ENCODE measurements around the gene PALM. TPM values are rescaled to one million over a fixed set of nuclear protein-coding genes. Genes with fewer than 3 reads are reported as not detected.
"Not testable (repeated sequence)": the region's sequence is repeated elsewhere in the genome, so short reads cannot be mapped to it uniquely, and the experiment has no call there.

PALM gene
- total RNA-seq, 1 experiment from 2014 or later = not detected

DNA sequence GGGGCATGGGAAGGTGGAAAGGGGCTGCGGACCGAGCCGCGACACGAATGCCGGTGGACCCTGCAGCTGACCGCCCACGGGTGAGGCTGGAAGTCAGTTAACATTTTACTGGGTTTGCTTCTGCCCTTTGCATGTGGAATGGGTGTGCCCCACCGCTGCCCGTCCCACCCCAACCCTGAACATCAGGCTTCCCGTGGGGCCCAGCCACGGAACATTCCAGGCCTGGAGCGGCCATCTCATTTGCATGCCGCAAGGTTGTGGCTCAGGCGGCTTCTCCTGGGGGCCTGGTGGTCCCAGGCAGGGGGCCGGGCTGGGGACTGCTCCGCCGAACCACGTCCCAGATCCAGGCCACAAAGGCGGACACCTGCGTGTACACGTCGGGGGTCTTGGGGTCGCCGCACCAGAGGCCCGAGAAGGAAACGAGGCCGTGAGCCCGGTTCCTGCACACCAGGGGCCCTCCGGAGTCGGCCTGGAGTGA lies 23.2 kb upstream of the PALM start:
- Histone ChIP-seq H3K9me3 (replicated peaks) (0 out of 2 replicates have a peak, but pooled peaks cover 2% of the 10 kb centered on the region), H3K27ac (no peak overlapping the region), H3K4me3 (no peak overlapping the region), H3K36me3 (peaks cover 18% of the 10 kb centered on the region), H3K4me1 (replicated peaks) (peaks cover 3% of the 10 kb centered on the region), H3K27me3 (replicated peaks) (no peaks in the 10 kb centered on the region)
- DNase-seq (ENCODE audit: low read depth in 1 of 2, low spot score in 2 of 2) = no peak

DNA sequence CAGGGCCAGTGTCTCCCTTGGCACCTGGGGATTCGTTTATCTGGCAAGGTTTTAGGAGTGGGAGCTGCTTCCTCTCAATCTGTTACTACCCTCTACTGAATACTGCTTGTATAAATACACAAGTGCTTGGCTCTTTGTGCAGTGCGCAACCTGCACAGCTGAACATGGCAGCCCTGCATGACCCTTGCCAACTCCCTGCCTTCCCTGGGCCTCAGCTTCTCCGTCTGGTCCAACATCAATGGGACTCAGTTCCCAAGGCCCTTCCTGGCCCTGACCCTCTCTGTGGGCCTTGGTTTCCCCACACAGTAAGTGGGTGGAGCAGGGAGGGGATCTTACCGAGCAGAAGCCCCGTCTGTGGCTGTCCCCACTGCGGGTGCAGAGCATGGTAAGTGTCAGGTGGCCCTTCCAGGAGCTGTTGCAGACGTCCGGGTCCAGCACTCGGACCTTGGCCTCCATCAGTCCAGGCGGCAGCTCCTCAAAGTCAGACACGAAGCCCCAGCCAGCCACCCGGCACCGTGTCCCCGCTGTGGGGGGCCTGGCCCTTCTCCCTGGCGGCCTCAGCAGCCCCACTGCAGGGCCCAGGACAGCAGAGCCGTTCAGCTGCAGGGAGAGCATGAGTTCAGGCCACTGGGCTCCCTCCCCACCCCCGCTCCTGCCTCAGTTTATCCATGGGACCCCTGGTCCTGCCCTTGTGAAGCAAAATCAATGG lies 22.0 kb upstream of the PALM start:
- no peak for DNase-seq (ENCODE audit: low read depth in 1 of 2, low spot score in 2 of 2)
- Histone ChIP-seq H3K4me1 (replicated peaks) (no peaks in the 10 kb centered on the region), H3K27me3 (replicated peaks) (no peaks in the 10 kb centered on the region), H3K9me3 (replicated peaks) (no peaks in the 10 kb centered on the region), H3K36me3 (peaks cover 11% of the 10 kb centered on the region), H3K4me3 (no peak overlapping the region), H3K27ac (no peak overlapping the region)

DNA sequence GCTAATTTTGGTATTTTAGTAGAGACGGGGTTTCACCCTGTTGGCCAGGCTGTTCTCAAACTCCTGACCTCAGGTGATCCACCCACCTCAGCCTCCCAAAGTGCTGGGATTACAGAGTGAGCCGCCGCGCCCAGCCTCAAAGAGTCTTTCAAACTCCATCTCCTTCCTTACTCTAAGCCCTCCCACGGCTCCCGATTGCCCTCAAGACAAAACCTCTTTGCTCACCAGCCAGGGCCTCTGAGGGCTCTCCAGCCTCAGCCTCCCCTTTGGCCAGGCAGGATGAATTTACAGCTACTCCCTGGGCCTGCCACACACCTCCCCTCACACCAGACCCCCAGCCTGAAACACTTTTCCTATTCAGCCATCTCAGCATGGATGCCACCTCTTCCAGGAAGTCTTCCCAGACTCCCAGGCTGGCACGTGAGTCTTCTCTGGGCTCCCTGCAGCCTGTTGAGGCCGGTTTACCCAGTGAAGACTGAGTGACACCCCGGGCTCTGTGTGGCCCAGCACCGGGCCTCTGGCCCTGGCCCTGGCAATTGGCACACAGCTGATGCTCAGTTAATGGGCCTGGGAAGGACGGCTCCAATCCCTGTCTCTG lies 21.1 kb upstream of the PALM start:
- DNase-seq (ENCODE audit: low read depth in 1 of 2, low spot score in 2 of 2) = no peak
- no peaks in the 10 kb centered on the region for H3K9me3 ChIP-seq (replicated peaks)
- H3K27me3 ChIP-seq (replicated peaks) = no peaks in the 10 kb centered on the region
- H3K4me1 ChIP-seq (replicated peaks) = no peaks in the 10 kb centered on the region
- no peak overlapping the region for H3K27ac ChIP-seq
- no peak overlapping the region for H3K4me3 ChIP-seq
- peaks cover 6% of the 10 kb centered on the region for H3K36me3 ChIP-seq

DNA sequence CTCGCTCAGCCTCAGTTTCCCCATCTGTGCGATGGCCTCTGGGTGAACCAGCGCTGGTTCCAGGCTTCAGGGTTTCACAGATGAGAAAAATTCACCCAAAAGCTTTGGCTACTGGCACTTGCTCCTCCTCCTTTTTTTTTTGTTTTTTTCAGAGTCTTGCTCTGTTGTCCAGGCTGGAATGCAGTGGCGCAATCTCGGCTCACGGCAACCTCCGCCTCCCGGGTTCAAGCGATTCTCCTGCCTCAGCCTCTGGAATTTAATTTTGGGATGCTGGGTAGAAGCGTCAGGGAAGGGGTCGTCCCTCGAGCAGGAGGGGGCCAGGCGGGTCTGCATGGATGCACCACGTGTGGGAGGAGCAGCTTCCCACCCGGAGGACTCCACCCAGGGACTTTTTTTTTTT lies 20.5 kb upstream of the PALM start:
- no peak for DNase-seq (ENCODE audit: low read depth in 1 of 2, low spot score in 2 of 2)
- peaks cover under 1% of the 10 kb centered on the region; the same call in 1 of the 2 replicates for H3K36me3 ChIP-seq
- no peak overlapping the region for H3K27ac ChIP-seq
- no peaks in the 10 kb centered on the region for H3K27me3 ChIP-seq (replicated peaks)
- H3K4me1 ChIP-seq (replicated peaks) = no peaks in the 10 kb centered on the region
- no peak overlapping the region for H3K4me3 ChIP-seq
- H3K9me3 ChIP-seq (replicated peaks) = no peaks in the 10 kb centered on the region

DNA sequence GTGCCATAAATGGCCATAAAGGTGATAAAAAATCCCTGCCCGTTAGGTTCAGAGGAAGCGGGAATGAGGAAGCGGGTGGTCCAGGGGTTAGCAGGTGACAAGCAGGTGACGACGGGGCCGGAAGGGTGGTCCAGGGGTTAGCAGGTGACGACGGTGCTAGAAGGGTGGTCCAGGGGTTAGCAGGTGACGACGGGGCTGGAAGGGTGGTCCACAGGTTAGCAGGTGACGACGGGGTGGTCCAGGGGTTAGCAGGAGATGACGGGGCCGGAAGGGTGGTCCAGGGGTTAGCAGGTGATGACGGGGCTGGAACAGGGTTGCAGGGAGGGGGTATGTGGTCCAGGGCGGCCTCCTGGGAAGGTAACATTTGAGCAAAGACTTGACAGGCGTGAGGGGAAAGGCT lies 19.7 kb upstream of the PALM start:
- Histone ChIP-seq H3K27me3 (replicated peaks) (no peaks in the 10 kb centered on the region), H3K36me3 (no peaks in the 10 kb centered on the region), H3K27ac (no peak overlapping the region), H3K9me3 (replicated peaks) (no peaks in the 10 kb centered on the region), H3K4me1 (replicated peaks) (no peaks in the 10 kb centered on the region), H3K4me3 (no peak overlapping the region)
- DNase-seq (ENCODE audit: low read depth in 1 of 2, low spot score in 2 of 2) = no peak

DNA sequence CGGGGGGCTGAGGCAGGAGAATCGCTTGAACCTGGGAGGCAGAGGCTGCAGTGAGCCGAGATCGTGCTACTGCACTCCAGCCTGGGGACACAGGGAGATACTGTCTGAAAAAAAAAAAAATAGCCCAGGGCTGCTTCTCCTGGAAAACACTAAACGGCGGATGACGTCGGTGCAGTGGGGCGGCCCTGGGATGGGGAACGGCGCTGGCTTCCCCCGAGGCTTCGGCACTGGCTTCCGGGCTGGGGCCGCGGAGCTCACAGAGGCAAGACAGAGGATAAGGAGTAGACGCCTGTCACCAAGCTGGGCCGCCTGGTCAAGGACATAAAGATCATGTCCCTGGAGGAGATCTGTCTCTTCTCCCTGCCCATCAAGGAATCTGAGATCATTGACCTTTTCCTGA lies 18.5 kb upstream of the PALM start:
- no peaks in the 10 kb centered on the region for H3K4me1 ChIP-seq (replicated peaks)
- no peak overlapping the region for H3K4me3 ChIP-seq
- peaks cover 8% of the 10 kb centered on the region; the same call in 1 of the 2 replicates for H3K27me3 ChIP-seq (replicated peaks)
- no peak overlapping the region for H3K27ac ChIP-seq
- DNase-seq (ENCODE audit: low read depth in 1 of 2, low spot score in 2 of 2) = no peak
- H3K36me3 ChIP-seq = no peaks in the 10 kb centered on the region
- H3K9me3 ChIP-seq (replicated peaks) = no peaks in the 10 kb centered on the region

DNA sequence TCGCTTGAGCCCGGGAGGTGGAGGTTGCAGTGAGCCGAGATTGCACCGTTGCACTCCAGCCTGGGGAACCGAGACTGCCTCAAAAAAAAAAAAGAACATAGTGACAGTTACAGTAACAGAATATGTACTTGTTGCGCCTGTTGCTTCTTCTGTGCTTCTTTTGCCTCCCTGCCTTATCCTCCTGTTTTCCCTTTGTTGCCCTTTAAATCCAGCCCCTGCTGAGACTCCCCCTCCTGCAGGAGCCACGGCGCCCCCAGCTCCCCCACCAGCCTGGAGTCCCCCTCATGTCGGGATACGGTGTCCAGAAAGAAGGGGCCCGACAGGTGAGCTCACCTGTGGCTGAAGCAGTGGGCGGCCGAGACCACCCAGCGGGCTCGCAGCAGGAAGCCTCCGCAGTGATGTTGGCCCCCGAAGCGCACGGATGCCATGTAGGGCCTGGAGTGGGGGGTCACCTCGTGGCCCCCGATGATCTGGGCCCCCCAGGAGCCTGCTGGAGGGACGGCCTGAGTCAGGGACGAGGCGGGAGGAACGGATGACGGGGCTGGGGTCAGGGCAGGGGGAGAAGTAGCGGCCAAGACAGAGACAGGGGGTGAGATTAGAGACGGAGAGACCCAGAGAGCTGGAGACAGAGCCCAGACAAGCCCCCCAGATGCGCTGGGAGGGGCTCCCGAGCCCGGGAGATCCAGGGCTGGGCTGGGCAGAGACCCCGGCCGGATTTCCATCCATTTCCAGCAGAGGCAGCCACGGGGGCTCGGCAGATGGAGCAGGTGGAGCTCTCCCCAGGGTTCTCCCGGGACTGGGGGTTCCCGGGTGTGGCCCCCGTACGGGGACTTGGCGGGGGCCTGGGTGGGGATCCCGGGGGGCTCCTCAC lies 14.0 kb upstream of the PALM start:
- Histone ChIP-seq H3K27ac (no peak overlapping the region), H3K27me3 (replicated peaks) (peaks cover 14% of the 10 kb centered on the region), H3K4me3 (no peak overlapping the region), H3K4me1 (replicated peaks) (no peaks in the 10 kb centered on the region), H3K9me3 (replicated peaks) (no peaks in the 10 kb centered on the region), H3K36me3 (no peaks in the 10 kb centered on the region)
- no peak for DNase-seq (ENCODE audit: low read depth in 1 of 2, low spot score in 2 of 2)

DNA sequence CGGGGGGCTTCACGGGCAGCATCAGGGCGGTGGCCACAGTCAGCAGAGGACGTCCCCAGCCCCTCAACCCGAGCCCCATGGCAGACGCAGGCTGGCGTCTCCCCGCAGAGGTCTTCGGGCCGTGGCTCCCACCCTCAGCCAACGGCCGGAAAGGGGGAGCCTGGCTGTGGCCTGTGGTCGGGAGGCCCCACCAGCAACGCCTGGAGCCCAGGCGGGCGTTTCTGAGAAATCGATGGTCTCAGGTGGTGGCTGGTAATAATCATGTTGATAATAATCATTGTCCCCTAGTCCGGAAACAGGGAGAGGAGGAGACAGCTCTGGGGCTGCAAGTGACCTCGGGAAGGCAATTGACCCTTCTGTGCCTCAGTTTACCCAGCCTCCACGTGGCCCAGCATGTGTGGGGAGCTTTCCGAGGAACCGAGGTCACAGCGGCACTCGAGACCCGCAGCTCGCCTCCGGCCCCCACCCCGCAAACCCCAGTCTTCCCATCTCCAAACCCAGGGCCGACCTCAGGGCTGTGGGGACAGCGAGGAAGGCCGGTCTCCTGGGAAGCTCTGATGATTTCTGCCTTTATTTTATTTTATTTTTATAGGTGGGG lies 13.3 kb upstream of the PALM start, which contains the start of gene PRSS57:
PRSS57 (minus strand) TSS at position 101 of the 598 bp plus-strand sequence; CDS start at position 79, 22 bp downstream.
- H3K36me3 ChIP-seq = no peaks in the 10 kb centered on the region
- no peaks in the 10 kb centered on the region for H3K4me1 ChIP-seq (replicated peaks)
- H3K4me3 ChIP-seq = no peak within 1 kb of the TSS
- peaks cover 14% of the 10 kb centered on the region for H3K27me3 ChIP-seq (replicated peaks)
- no peaks in the 10 kb centered on the region for H3K9me3 ChIP-seq (replicated peaks)
- no peak for DNase-seq (ENCODE audit: low read depth in 1 of 2, low spot score in 2 of 2)
- H3K27ac ChIP-seq = no peak within 1 kb of the TSS

DNA sequence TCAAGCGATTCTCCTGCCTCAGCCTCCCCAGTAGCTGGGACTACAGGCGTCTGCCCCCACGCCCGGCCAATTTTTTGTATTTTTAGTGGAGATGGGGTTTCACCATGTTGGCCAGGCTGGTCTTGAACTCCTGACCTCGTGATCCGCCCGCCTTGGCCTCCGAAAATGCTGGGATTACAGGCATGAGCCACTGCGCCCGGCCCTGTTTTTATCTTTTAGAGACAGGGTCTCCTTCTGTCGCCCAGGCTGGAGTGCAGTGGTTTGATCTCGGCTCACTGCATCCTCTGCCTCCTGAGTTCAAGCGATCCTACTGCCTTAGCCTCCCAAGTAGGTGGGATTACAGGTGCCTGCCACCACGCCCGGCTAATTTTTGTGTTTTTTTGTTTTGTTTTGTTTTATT lies 10.2 kb upstream of the PALM start:
- not testable (repeated sequence) for DNase-seq (ENCODE audit: low read depth in 1 of 2, low spot score in 2 of 2); H3K4me3 ChIP-seq; H3K9me3 ChIP-seq (replicated peaks); H3K27ac ChIP-seq; H3K36me3 ChIP-seq; H3K4me1 ChIP-seq (replicated peaks)
- peaks cover 14% of the 10 kb centered on the region for H3K27me3 ChIP-seq (replicated peaks)

DNA sequence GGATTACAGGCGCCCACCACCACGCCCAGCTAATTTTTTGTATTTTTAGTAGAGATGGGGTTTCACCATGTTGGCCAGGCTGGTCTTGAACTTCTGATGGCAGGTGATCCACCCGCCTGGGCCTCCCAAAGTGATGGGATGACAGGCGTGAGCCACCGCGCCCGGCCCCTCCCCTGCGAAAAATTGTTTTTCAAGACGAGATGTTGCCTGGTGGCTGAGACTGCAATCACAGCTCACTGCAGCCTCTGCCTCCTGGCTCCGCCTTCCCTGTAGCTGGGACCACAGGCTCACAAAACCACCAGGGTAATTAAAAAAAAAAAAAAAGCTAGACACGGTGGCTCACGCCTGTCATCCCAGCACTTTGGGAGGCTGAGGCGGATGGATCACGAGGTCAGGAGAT lies 8.8 kb upstream of the PALM start:
- H3K27ac ChIP-seq; H3K9me3 ChIP-seq (replicated peaks); H3K4me1 ChIP-seq (replicated peaks); H3K36me3 ChIP-seq; H3K4me3 ChIP-seq; DNase-seq (ENCODE audit: low read depth in 1 of 2, low spot score in 2 of 2); H3K27me3 ChIP-seq (replicated peaks): not testable (repeated sequence)

DNA sequence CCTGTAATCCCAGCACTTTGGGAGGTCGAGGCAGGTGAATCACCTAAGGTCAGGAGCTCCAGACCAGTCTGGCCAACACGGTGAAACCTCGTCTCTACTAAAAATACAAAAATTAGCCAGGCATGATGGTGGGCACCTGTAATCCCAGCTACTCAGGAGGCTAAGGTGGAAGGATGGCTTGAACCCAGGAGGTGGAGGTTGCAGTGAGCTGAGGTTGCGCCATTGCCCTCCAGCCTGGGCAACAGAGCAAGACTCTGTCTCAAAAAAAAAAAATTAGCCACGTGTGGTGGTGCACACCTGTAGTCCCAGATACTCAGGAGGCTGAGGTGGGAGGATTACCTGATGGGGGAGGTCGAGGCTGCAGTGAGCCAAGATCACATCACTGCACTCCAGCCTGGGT lies 5.9 kb upstream of the PALM start:
- not testable (repeated sequence) for H3K9me3 ChIP-seq (replicated peaks); H3K36me3 ChIP-seq

DNA sequence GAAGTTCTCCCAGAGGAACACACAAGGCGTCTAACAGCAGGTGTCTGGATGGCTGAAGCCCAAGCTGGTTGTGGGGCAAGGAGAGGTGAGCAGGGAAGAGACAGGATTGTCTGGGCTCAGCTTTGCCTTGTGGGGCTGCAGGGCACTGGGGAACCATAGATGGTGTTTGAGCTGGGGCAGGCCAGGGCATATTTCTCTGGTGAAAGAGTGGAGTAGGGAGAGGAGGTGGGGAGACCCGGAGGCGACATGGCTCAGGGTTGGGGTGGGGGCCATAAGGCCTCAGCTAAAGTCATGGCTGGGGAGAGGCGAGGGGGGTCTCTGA lies 5.4 kb upstream of the PALM start:
- H3K9me3 ChIP-seq (replicated peaks) = no peaks in the 10 kb centered on the region
- no peaks in the 10 kb centered on the region for H3K36me3 ChIP-seq
- peaks cover 4% of the 10 kb centered on the region; the same call in 1 of the 2 replicates for H3K27me3 ChIP-seq (replicated peaks)
- no peak overlapping the region for H3K27ac ChIP-seq
- no peak overlapping the region for H3K4me3 ChIP-seq
- H3K4me1 ChIP-seq (replicated peaks) = no peaks in the 10 kb centered on the region
- no peak for DNase-seq (ENCODE audit: low read depth in 1 of 2, low spot score in 2 of 2)

More for the DNA sequence above, 5.9 kb upstream of the PALM start:
- not testable (repeated sequence) for H3K4me3 ChIP-seq; DNase-seq (ENCODE audit: low read depth in 1 of 2, low spot score in 2 of 2); H3K4me1 ChIP-seq (replicated peaks); H3K27me3 ChIP-seq (replicated peaks); H3K27ac ChIP-seq

DNA sequence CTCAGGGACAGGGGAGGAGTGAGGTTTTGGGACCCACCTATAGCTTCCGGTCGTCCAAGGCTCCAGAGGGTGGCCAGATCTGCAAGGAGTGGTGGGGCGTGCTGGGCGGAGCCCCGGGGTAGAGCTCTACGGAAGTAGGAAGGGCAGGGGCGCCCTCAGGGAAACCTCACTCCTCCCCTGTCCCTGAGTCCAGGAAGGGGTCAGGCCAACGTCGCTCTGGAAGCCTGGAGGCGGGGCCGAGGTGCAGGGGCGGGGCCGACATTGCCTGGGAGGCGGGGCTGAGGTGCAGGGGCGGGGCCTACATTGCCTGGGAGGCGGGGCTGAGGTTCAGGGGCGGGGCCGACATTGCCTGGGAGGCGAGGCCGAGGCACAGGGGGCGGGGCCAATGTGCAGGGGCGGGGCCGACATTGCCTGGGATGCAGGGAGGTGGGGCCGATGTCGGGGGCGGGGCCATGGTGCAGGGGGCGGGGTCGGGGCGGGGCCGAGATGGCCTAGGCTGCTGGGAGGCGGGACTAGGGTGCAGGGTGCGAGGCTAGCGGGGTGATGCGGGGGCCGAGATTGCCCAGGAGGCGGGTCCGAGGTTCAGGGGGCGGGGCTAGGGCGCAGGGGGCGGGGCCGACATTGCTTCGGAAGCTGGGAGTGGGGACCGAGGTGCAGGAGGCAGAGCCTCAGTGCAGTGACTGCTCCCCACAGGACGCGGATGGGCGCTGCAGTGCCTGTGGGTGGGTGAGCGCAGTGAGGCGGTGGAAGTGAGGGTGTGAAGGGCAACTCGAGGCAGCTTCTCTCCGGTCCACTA lies 4.9 kb upstream of the PALM start:
- Histone ChIP-seq H3K27me3 (replicated peaks) (peaks cover 6% of the 10 kb centered on the region; the same call in 1 of the 2 replicates), H3K4me1 (replicated peaks) (no peaks in the 10 kb centered on the region), H3K4me3 (no peak overlapping the region), H3K27ac (no peak overlapping the region), H3K36me3 (no peaks in the 10 kb centered on the region), H3K9me3 (replicated peaks) (no peaks in the 10 kb centered on the region)
- peak in 1 of 2 experiments; percentile 64 for DNase-seq (ENCODE audit: low read depth in 1 of 2, low spot score in 2 of 2)
